GM06990 (cell line): Measurements from ENCODE around the gene SPINDOC.
A peak's percentile ranks its signal among the peaks of the same experiment; 100 is the strongest.
"Not testable (repeated sequence)": the region's sequence is repeated elsewhere in the genome, so short reads cannot be mapped to it uniquely, and the experiment has no call there.

ENCODE experiments used
- DNase-seq: peaks from one replicate; pipeline ENCODE4 v3.0.0-alpha.2; 2011; ENCODE audit not compliant: insufficient read length; ENCODE audit errors: extremely low read depth
- H3K27me3 ChIP-seq: replicated peaks from 2 replicates; pipeline ENCODE4 v1.6.0; 2011; ENCODE audit warnings: low read length; ENCODE audit not compliant: control insufficient read depth, insufficient read depth
- H3K36me3 ChIP-seq: 2 replicates; pipeline ENCODE4 v1.5.1; 2011; ENCODE audit warnings: low read length; ENCODE audit not compliant: control insufficient read depth, insufficient read depth
- H3K4me3 ChIP-seq: replicated peaks from 2 replicates; pipeline ENCODE4 v1.5.1; 2011; ENCODE audit warnings: low read depth, mild to moderate bottlenecking, control low read depth, low read length
- CTCF ChIP-seq: IDR thresholded peaks from 2 replicates; pipeline ENCODE4 v1.5.1; 2011; ENCODE audit warnings: low read length, control low read depth, mild to moderate bottlenecking, inconsistent platforms; ENCODE audit not compliant: insufficient read depth, poor library complexity, severe bottlenecking

SPINDOC gene

GRCh38 chr11:63769714-63770455 lies 43.4 kb upstream of the SPINDOC start:
- Histone ChIP-seq H3K36me3 (no peaks in the 10 kb centered on the region; the same call in 1 of the 2 replicates), H3K4me3 (peak overlapping the region; percentile 87)
- no peak for TF ChIP-seq CTCF

GRCh38 chr11:63770763-63771162 lies 42.5 kb upstream of the SPINDOC start:
- TF ChIP-seq CTCF, result no peak
- Histone ChIP-seq H3K27me3 (no peaks in the 10 kb centered on the region), H3K36me3 (no peaks in the 10 kb centered on the region), H3K4me3 (no peak overlapping the region)
- no peak for DNase-seq

More at GRCh38 chr11:63769714-63770455, 43.4 kb upstream of the SPINDOC start:
- no peaks in the 10 kb centered on the region for H3K27me3 ChIP-seq
- peak; percentile 2 for DNase-seq

- H3K27me3 ChIP-seq, H3K4me3 ChIP-seq, DNase-seq, H3K36me3 ChIP-seq: not testable (repeated sequence)
These were observed 41.4 kb upstream of the SPINDOC start for GRCh38 chr11:63771741-63772318.

GRCh38 chr11:63775191-63775590 lies 38.1 kb upstream of the SPINDOC start:
- TF ChIP-seq CTCF, result no peak
- no peak for DNase-seq

GRCh38 chr11:63779039-63779438 lies 34.2 kb upstream of the SPINDOC start:
- no peak for DNase-seq
- Histone ChIP-seq H3K36me3 (no peaks in the 10 kb centered on the region), H3K4me3 (no peak overlapping the region), H3K27me3 (no peaks in the 10 kb centered on the region)
- no peak for TF ChIP-seq CTCF

More at GRCh38 chr11:63775191-63775590, 38.1 kb upstream of the SPINDOC start:
- H3K27me3 ChIP-seq, result no peaks in the 10 kb centered on the region
- H3K36me3 ChIP-seq, result no peaks in the 10 kb centered on the region
- no peak overlapping the region for H3K4me3 ChIP-seq

- no peak for DNase-seq
- no peaks in the 10 kb centered on the region for H3K36me3 ChIP-seq
These were observed 30.5 kb upstream of the SPINDOC start for GRCh38 chr11:63782749-63783148.

More at GRCh38 chr11:63782749-63783148, 30.5 kb upstream of the SPINDOC start:
- TF ChIP-seq CTCF, result no peak
- Histone ChIP-seq H3K27me3 (no peaks in the 10 kb centered on the region), H3K4me3 (no peak overlapping the region)
